Measurements from ENCODE around the gene VAMP2.
A peak's percentile ranks its signal among the peaks of the same experiment; 100 is the strongest.

VAMP2 gene

GRCh38 chr17:8160741-8161221 is 2.0 kb downstream of the VAMP2 start:
- DNase-seq (ENCODE audit: low spot score), result no peak
- H3K27ac ChIP-seq, result peak overlapping the region; percentile 90
- TF ChIP-seq, protein P1, sequence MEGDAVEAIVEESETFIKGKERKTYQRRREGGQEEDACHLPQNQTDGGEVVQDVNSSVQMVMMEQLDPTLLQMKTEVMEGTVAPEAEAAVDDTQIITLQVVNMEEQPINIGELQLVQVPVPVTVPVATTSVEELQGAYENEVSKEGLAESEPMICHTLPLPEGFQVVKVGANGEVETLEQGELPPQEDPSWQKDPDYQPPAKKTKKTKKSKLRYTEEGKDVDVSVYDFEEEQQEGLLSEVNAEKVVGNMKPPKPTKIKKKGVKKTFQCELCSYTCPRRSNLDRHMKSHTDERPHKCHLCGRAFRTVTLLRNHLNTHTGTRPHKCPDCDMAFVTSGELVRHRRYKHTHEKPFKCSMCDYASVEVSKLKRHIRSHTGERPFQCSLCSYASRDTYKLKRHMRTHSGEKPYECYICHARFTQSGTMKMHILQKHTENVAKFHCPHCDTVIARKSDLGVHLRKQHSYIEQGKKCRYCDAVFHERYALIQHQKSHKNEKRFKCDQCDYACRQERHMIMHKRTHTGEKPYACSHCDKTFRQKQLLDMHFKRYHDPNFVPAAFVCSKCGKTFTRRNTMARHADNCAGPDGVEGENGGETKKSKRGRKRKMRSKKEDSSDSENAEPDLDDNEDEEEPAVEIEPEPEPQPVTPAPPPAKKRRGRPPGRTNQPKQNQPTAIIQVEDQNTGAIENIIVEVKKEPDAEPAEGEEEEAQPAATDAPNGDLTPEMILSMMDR (conservative IDR thresholded peaks at IDR 0.05; ENCODE audit: low read depth), result no peak
- CTCF ChIA-PET, result interaction anchor here (0.6 to 1.0 kb wide), 3 partner anchors 26 to 810 kb away, joined by 3 to 5 read pairs (median 4); no protein-coding TSS in a partner anchor
- POLR2A ChIA-PET (ENCODE audit: low non-redundant PET), result interaction anchor here (1.2 kb wide), 1 partner anchor 29 kb away, joined by 3 read pairs; no protein-coding TSS in a partner anchor

GRCh38 chr17:8160224-8160577 is 2.5 kb downstream of the VAMP2 start:
- DNase-seq (ENCODE audit: low spot score), result no peak
- H3K27ac ChIP-seq, result peak overlapping the region; percentile 98
- TF ChIP-seq, protein P1 (conservative IDR thresholded peaks at IDR 0.05; ENCODE audit: low read depth), result no peak
- ChIA-PET POLR2A (ENCODE audit: low non-redundant PET) (no interaction called here), CTCF (interaction anchor here (0.5 to 1.0 kb wide), 3 partner anchors 24 to 810 kb away, joined by 4 to 5 read pairs (median 4); no protein-coding TSS in a partner anchor)

DNA sequence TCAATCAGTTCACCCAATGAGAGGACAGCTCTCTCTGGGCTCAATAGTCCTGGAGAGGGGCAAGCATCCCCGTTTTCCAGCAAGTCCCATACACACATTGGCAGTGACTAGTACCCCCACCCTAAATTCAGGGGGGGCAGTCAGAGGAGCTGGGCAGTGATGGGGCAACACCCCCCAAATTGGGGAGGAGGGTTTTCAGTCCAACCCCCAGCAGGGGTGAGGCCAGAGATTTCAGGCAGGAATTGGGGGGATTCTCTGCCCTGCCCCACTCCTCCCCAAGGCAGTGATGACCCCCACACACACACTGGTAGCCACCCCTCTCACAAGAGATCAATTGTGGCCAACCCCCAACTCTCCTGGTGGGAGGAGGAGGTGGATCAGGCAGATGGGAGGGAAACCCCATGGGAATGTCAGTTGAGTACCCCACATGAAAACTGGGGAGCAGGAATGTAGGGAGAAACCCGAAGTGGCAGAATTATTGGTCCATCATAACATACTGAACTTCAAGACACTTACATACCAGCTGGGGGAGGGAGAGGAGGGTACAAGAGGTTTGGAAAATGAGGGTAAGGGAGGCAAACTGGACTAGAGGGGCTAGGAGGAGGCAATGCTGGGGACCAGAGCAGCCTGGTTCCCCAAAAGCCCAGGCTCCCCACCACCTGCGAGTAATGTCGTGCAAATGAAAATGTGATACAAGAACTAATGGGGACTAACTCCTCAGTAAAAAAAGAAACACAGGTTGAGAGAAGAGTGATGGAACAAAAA is 3.1 kb downstream of the VAMP2 start:
- TF ChIP-seq, protein P1 (conservative IDR thresholded peaks at IDR 0.05; ENCODE audit: low read depth), result no peak
- ChIA-PET CTCF (interaction anchor here (0.5 to 1.2 kb wide), 3 partner anchors 23 to 38 kb away, joined by 4 read pairs; no protein-coding TSS in a partner anchor), POLR2A (ENCODE audit: low non-redundant PET) (no interaction called here)
- no peak for DNase-seq (ENCODE audit: low spot score)
- H3K27ac ChIP-seq, result peak overlapping the region; percentile 98

DNA sequence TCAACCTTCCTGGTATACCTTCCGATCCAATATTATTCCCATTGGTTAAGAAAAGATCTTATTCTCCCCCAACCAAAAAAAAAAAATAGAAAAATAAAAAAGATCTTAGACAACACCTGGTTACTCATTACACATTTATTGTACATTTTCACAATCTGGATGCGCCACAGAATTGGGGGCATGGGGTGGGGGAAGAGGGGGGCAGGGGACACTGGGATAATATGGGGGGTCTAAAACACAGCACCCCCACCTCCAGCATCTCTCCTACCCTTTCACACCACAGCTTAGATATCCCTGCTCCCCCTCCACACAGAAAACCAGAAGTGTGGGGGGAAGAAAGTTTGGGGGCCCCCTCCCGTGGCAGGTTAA is 3.7 kb downstream of the VAMP2 start:
- peak overlapping the region; percentile 98 for H3K27ac ChIP-seq
- no peak for DNase-seq (ENCODE audit: low spot score)
- POLR2A ChIA-PET (ENCODE audit: low non-redundant PET), result no interaction called here
- CTCF ChIA-PET, result interaction anchor here (1.0 to 1.2 kb wide), 2 partner anchors 13 to 37 kb away, joined by 3 to 4 read pairs; no protein-coding TSS in a partner anchor
- TF ChIP-seq, protein P1 (conservative IDR thresholded peaks at IDR 0.05; ENCODE audit: low read depth), result no peak; the same call in 1 of the 2 replicates

- POLR2A ChIA-PET (ENCODE audit: low non-redundant PET), result no interaction called here
- TF ChIP-seq, protein P1 (conservative IDR thresholded peaks at IDR 0.05; ENCODE audit: low read depth), result peak; percentile 85
- peak overlapping the region; percentile 98 for H3K27ac ChIP-seq
- CTCF ChIA-PET, result interaction anchor here (0.6 to 1.2 kb wide), 6 partner anchors 8 to 62 kb away, joined by 3 to 4 read pairs (median 3); partner anchors contain the start of gene HES7
- peak; percentile 69 for DNase-seq (ENCODE audit: low spot score)
Measured at GRCh38 chr17:8158267-8159031, 4.3 kb downstream of the VAMP2 start.

Data from RWPE1 (cell line).